ENCODE data around the gene L1TD1. TPM values are rescaled to one million over a fixed set of nuclear protein-coding genes. Genes with fewer than 3 reads are reported as not detected.
"Not testable (repeated sequence)": the region's sequence is repeated elsewhere in the genome, so short reads cannot be mapped to it uniquely, and the experiment has no call there.

L1TD1 gene, protein sequence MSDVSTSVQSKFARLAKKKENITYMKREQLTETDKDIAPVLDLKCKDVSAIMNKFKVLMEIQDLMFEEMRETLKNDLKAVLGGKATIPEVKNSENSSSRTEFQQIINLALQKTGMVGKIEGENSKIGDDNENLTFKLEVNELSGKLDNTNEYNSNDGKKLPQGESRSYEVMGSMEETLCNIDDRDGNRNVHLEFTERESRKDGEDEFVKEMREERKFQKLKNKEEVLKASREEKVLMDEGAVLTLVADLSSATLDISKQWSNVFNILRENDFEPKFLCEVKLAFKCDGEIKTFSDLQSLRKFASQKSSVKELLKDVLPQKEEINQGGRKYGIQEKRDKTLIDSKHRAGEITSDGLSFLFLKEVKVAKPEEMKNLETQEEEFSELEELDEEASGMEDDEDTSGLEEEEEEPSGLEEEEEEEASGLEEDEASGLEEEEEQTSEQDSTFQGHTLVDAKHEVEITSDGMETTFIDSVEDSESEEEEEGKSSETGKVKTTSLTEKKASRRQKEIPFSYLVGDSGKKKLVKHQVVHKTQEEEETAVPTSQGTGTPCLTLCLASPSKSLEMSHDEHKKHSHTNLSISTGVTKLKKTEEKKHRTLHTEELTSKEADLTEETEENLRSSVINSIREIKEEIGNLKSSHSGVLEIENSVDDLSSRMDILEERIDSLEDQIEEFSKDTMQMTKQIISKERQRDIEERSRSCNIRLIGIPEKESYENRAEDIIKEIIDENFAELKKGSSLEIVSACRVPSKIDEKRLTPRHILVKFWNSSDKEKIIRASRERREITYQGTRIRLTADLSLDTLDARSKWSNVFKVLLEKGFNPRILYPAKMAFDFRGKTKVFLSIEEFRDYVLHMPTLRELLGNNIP
- not detected for polyA plus RNA-seq (2012; ENCODE audit: insufficient read depth, insufficient read length, low read depth)

DNA sequence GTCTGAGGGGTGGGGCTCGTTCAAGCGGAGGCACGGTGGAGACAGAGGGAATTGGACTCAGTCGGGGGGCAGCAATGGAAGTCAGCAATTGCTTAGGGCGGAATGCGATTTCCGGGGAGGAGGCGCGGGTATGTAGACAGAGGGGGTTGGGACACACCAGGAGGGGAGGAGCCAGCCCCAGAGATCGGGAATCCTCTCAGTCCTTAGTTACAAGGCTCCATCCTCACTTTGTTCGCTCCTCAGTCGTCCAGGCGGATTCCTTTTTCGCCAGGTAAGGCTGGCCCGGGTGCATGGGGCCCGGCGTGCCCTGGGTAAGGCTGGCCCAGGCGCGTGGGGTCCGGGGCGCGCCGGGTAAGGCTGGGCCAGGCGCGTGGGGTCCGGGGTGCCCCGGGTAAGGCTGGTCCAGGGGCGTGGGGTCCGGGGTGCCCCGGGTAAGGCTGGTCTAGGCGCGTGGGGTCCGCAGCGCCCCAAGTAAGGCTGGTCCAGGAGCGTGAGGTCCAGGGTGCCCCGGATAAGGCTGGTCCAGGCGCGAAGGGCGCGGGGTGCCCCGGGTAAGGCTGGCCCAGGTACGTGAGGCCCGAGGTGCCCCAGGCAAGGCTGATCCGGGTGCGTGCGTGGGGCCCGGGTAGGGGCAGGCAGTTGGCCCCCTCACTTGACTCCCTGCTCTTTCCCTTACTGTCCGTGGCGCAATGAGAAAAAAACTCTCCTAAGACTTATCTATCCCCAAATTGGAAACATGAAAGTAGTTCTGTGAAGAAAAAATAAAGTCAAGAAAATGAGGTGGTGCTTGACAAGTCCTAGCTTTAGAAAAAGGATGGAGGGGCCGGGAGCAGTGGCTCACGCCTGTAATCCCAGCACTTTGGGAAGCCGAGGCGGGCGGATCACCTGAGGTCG lies at the start of gene L1TD1:
L1TD1 (plus strand) TSS at position 199 of the 894 bp plus-strand sequence. CDS start 11,780 bp downstream, outside the sequence.
- TF ChIP-seq, protein P1, sequence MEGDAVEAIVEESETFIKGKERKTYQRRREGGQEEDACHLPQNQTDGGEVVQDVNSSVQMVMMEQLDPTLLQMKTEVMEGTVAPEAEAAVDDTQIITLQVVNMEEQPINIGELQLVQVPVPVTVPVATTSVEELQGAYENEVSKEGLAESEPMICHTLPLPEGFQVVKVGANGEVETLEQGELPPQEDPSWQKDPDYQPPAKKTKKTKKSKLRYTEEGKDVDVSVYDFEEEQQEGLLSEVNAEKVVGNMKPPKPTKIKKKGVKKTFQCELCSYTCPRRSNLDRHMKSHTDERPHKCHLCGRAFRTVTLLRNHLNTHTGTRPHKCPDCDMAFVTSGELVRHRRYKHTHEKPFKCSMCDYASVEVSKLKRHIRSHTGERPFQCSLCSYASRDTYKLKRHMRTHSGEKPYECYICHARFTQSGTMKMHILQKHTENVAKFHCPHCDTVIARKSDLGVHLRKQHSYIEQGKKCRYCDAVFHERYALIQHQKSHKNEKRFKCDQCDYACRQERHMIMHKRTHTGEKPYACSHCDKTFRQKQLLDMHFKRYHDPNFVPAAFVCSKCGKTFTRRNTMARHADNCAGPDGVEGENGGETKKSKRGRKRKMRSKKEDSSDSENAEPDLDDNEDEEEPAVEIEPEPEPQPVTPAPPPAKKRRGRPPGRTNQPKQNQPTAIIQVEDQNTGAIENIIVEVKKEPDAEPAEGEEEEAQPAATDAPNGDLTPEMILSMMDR (IDR thresholded peaks at IDR 0.05; ENCODE audit: low read depth, low read length), result no peak
- Histone ChIP-seq H3K9me3 (no peaks in the 10 kb centered on the region), H3K27me3 (no peaks in the 10 kb centered on the region), H3K36me3 (no peaks in the 10 kb centered on the region), H3K4me1 (no peaks in the 10 kb centered on the region), H3K4me3 (ENCODE audit: low read depth, low read length) (no peak within 1 kb of the TSS)
- no peak for DNase-seq

GRCh38 chr1:62159940-62160348 lies 34.7 kb upstream of the L1TD1 start:
- DNase-seq, result no peak
- H3K4me1 ChIP-seq, result no peaks in the 10 kb centered on the region
- H3K36me3 ChIP-seq, result no peaks in the 10 kb centered on the region
- no peaks in the 10 kb centered on the region for H3K9me3 ChIP-seq
- no peaks in the 10 kb centered on the region for H3K27me3 ChIP-seq
- TF ChIP-seq, protein P1 (IDR thresholded peaks at IDR 0.05; ENCODE audit: low read depth, low read length), result no peak
- no peak overlapping the region for H3K4me3 ChIP-seq (ENCODE audit: low read depth, low read length)

DNA sequence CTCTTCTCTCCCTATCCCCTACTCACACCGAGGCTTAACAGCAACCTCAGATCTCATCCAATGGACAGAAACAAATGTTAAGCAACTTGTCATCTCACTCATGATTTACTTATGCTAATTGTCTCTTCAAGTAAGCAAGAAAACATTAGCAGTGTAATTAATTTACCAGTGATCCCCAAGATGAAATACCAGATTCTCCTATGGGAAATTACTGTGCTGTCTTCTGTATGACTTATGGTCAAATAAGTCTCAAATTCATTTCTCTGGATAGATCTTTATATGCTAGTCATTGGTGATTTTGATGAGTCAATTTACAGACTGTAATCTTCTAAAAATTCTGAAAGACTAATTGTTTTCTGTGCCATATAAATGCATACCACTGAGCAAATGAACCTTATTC lies 32.9 kb upstream of the L1TD1 start:
- TF ChIP-seq, protein P1 (IDR thresholded peaks at IDR 0.05; ENCODE audit: low read depth, low read length), result no peak
- Histone ChIP-seq H3K27me3 (no peaks in the 10 kb centered on the region), H3K36me3 (no peaks in the 10 kb centered on the region), H3K4me1 (no peaks in the 10 kb centered on the region), H3K4me3 (ENCODE audit: low read depth, low read length) (no peak overlapping the region), H3K9me3 (no peaks in the 10 kb centered on the region)
- DNase-seq, result no peak

DNA sequence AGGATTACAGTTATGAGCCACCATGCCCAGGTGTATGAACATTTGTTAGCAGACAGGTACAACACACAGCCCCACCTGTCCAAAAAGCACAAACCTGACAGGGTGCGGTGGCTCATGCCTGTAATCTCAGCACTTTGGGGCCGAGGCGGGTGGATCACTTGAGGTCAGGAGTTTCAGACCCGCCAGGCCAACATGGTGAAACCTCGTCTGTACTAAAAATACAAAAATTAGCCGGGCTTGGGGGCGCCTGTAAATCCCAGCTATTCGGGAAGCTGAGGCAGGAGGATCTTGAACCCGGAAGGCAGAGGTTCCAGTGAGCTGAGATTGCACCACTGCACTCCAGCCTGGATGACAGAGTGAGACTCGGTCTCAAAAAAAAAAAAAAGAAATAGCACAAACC lies 24.3 kb upstream of the L1TD1 start:
- H3K27me3 ChIP-seq; H3K9me3 ChIP-seq; DNase-seq; H3K4me3 ChIP-seq (ENCODE audit: low read depth, low read length); H3K4me1 ChIP-seq; H3K36me3 ChIP-seq: not testable (repeated sequence)

- no peak overlapping the region for H3K4me3 ChIP-seq (ENCODE audit: low read depth, low read length)
- no peaks in the 10 kb centered on the region for H3K4me1 ChIP-seq
- no peaks in the 10 kb centered on the region for H3K27me3 ChIP-seq
- H3K36me3 ChIP-seq, result no peaks in the 10 kb centered on the region
- TF ChIP-seq, protein P1 (IDR thresholded peaks at IDR 0.05; ENCODE audit: low read depth, low read length), result peak; percentile 67
- peak; percentile 24 for DNase-seq
- H3K9me3 ChIP-seq, result no peaks in the 10 kb centered on the region
These were observed 19.0 kb upstream of the L1TD1 start for GRCh38 chr1:62175568-62176179.

All from BE2C (cell line).